Measurements from ENCODE around the gene PDIA6.

The PDIA6 gene

DNA sequence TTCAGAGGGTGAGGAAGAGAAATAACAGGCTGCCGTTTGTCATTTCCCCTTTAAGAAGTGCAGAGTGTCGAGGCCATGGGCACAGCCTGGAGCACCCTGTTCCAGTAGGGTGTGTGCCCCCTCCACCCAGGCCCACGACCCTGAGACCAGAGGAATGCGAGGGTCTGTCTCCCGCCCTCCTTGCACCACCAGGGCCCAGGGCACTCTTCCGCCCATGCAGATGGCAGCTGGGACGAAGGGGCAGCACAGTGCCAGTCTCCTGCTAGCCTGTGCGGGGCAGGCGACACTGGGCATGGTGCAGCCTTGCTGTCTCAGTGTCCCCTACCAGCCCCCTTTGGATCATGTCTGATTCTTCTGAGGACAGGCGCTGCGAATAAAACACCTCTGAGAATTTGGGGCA lies 15.8 kb upstream of the PDIA6 start:
- DNase-seq (ENCODE audit: low read depth): no peak
- H3K4me3 ChIP-seq (replicated peaks; ENCODE audit: low read depth, low read length): no peak overlapping the region
- TF ChIP-seq, protein P1, sequence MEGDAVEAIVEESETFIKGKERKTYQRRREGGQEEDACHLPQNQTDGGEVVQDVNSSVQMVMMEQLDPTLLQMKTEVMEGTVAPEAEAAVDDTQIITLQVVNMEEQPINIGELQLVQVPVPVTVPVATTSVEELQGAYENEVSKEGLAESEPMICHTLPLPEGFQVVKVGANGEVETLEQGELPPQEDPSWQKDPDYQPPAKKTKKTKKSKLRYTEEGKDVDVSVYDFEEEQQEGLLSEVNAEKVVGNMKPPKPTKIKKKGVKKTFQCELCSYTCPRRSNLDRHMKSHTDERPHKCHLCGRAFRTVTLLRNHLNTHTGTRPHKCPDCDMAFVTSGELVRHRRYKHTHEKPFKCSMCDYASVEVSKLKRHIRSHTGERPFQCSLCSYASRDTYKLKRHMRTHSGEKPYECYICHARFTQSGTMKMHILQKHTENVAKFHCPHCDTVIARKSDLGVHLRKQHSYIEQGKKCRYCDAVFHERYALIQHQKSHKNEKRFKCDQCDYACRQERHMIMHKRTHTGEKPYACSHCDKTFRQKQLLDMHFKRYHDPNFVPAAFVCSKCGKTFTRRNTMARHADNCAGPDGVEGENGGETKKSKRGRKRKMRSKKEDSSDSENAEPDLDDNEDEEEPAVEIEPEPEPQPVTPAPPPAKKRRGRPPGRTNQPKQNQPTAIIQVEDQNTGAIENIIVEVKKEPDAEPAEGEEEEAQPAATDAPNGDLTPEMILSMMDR (IDR thresholded peaks at IDR 0.05; ENCODE audit: low read length, missing control alignments): no peak

DNA sequence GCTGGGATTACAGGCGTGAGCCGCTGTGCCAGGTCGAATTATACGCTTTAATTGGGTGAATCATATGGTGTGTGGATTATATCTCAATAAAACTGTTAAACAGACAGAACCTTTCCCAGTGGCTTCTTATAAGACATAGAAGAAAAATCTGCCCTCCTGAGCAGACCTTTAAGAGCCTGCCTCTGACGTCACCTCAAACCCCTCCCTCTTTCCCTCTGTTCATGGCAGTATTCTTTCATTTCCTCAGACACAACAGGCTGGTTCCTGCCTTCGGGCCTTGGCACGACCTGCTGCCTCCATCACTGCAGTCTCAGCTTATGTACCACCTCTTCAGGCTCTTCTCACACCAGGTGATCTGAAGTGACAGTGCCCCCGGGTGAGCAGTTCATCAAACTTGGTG lies 14.0 kb upstream of the PDIA6 start:
- H3K4me3 ChIP-seq (replicated peaks; ENCODE audit: low read depth, low read length): no peak overlapping the region
- TF ChIP-seq, protein P1 (IDR thresholded peaks at IDR 0.05; ENCODE audit: low read length, missing control alignments): no peak
- DNase-seq (ENCODE audit: low read depth): no peak

DNA sequence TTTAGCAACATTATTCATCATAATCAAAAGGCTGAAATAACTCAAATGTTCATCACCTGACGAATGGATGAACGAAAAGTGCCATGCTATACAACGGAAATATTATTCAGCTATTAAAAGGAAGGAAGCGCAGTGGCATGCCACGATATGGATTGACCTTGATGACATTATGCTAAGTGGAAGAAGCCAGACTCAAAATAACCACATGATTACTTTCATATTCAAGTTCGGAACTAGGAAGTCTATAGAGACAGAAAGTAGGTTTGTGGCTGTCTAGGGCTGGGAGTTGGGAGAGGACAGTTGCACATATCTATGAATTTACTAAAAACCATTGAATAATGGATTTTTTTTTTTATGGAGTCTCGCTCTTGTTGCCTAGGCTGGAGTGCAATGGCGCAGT lies 13.4 kb upstream of the PDIA6 start:
- DNase-seq (ENCODE audit: low read depth): no peak
- H3K4me3 ChIP-seq (replicated peaks; ENCODE audit: low read depth, low read length): no peak overlapping the region
- TF ChIP-seq, protein P1 (IDR thresholded peaks at IDR 0.05; ENCODE audit: low read length, missing control alignments): no peak

DNA sequence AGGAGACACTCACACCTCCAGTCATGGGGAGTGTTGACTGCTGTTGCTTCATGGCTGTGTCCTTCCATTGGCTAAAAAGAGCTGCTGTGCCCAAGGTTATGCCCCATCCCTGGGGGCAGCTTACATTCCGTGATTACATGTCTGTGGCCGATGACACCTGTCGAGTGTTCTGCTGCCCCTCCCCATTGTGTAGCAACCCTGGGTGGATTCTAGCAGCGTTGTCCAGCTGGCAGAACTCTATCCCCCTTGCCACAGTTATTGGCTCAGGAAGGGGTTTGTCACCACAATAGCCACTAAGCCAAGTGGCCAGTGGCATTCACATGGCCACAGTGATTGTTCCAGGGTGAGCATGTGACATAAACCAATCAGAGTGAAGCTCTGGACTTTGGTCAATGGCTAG lies 11.6 kb upstream of the PDIA6 start:
- TF ChIP-seq, protein P1 (IDR thresholded peaks at IDR 0.05; ENCODE audit: low read length, missing control alignments): no peak
- no peak overlapping the region for H3K4me3 ChIP-seq (replicated peaks; ENCODE audit: low read depth, low read length)
- no peak for DNase-seq (ENCODE audit: low read depth)

DNA sequence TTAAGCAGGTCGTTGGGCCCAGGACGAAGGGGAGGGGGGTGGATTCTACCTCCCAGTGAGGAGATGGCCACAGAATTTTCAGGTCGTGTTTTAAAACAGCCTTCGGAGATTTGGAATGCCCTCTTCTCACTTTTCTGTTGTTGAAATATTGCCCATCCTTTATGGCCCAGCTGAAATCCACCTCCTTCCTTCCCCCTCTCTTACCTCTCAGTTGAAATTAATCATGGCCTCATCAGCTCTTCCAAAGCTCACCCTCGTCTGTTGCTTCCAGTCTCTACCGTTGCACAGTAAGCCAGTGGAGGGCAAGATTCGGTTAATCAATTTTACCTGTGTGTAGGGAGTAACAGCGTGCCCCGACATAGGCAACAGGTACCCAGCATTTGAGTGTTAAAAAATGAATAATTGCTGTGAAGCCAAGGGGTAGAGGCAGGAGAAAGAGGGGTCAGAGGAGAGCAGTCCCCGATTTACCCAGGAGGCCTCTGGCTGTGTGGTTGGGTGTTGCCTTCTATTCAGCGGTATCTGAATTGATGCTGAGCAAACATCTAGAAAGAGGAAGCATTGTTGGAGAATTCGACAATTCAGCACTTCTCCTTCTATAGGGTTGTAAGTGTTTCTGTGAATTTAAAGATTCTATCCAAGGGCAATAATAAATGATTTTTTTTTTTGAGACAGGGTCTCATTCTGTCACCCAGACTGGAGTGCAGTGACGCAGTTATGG lies 8.6 kb upstream of the PDIA6 start:
- H3K4me3 ChIP-seq (replicated peaks; ENCODE audit: low read depth, low read length): no peak overlapping the region
- no peak for DNase-seq (ENCODE audit: low read depth)
- TF ChIP-seq, protein P1 (IDR thresholded peaks at IDR 0.05; ENCODE audit: low read length, missing control alignments): no peak

DNA sequence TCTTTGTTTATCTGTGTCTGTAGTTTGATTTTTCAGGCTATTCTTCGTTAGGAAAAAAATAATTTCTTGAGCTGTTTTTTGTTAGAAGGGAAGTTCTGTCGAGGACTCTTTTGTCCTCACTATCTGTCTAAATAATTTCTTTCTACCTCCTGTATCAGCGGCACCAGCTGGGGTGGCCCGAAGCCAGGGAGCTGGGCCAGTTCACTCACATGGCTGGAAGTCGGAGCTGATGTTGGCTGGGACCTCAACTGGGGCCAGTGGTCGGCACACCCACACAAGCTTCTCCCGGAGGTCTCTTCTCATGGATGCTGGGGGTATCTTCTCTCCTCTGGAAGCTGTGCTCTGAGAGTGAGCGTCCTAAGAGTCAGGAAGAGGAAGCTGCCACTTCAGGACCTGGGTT lies 8.0 kb upstream of the PDIA6 start:
- H3K4me3 ChIP-seq (replicated peaks; ENCODE audit: low read depth, low read length): no peak overlapping the region
- no peak for DNase-seq (ENCODE audit: low read depth)
- TF ChIP-seq, protein P1 (IDR thresholded peaks at IDR 0.05; ENCODE audit: low read length, missing control alignments): no peak

DNA sequence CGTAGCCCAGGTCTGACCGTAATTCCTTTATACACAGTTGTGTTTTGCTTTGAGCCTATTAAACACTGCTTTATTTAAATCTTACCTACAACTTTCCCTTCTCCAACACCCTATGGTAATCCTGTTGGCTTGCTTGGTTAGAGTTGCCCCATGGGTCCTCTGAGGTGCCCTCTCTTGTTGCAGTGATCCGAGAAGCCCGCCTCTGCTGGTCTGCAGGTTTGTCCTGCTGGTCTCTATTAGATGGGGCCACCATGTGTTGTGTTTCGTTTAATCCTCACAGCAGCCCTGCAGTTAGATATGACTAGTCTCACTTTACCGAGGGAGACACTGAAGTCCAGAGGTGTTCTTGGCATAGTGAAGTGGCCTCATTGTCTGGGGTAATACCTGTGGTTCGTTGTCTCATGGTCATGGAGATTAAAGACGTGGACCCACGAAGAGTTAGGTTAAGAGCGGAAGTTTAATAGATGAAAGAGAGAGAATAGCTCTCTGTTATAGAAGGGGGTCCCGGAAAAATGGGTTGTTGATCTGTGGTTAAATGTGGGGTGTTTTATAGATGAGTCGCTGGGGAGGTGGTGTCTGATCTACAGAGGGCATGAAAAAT lies 7.2 kb upstream of the PDIA6 start:
- no peak overlapping the region for H3K4me3 ChIP-seq (replicated peaks; ENCODE audit: low read depth, low read length)
- TF ChIP-seq, protein P1 (IDR thresholded peaks at IDR 0.05; ENCODE audit: low read length, missing control alignments): no peak
- no peak for DNase-seq (ENCODE audit: low read depth)
